Measurements from ENCODE around the gene VPS35L. TPM values are rescaled to one million over a fixed set of nuclear protein-coding genes. Genes with fewer than 3 reads are reported as not detected.

Gene VPS35L
- total and polyA plus RNA-seq, 2 of the 13 experiments (the other 11 are each of a cell fraction or from before 2014, with no cell fraction given) = 1.4 to 1.6 TPM

- intact Hi-C loops (cut with micrococcal nuclease; ENCODE audit: unreplicated experiment) (no loop called here), in situ Hi-C loops (cut with HindIII; ENCODE audit: extremely low pct_ligation_motif_present, low pct_unique_long_range_greater_than_20kb) (loop anchor here (25.0 kb wide), 2 partner anchors 713 to 788 kb away; no protein-coding TSS in a partner anchor)
- Histone ChIP-seq H3K27me3 (ENCODE audit: control insufficient read depth in 1 of 2, insufficient read depth in 2 of 2, low read length in 2 of 2) (no peaks in the 10 kb centered on the region), H3K36me3 (replicated peaks in 1 of 2; ENCODE audit: control insufficient read depth in 1 of 2, insufficient read depth in 2 of 2, low read length in 2 of 2) (no peaks in the 10 kb centered on the region), H3K9me3 (ENCODE audit: low read length) (no peaks in the 10 kb centered on the region), H3K4me2 (ENCODE audit: low read depth, low read length) (no peak overlapping the region), H3K4me3 (replicated peaks in 1 of 3; ENCODE audit: insufficient read depth in 1 of 3, low read depth in 2 of 3, low read length in 3 of 3) (no peak overlapping the region), H4K20me1 (ENCODE audit: insufficient read depth, low read length) (no peaks in the 10 kb centered on the region), H3K4me1 (ENCODE audit: insufficient read depth, low read length) (peaks cover 9% of the 10 kb centered on the region), H3K79me2 (ENCODE audit: insufficient read depth, low read length) (no peaks in the 10 kb centered on the region), H3K9ac (ENCODE audit: insufficient read depth, low read depth, low read length) (no peak overlapping the region), H3K27ac (ENCODE audit: extremely low read length, insufficient read depth, low read length) (no peak overlapping the region), H2AFZ (ENCODE audit: low read length) (no peak overlapping the region)
- ATAC-seq = no peak
- WGBS (ENCODE audit: low lambda C conversion rate) = 18% methylated on average over 5 of the region's 6 CpGs
- CTCF ChIA-PET (ENCODE audit: low intra/inter-chr PET ratio, low total read pairs) = interaction anchor here (1.1 kb wide), 1 partner anchor 287 kb away, joined by 3 read pairs; no protein-coding TSS in a partner anchor
- TF ChIP-seq HDAC1 (CRISPR knock-in tag; IDR thresholded peaks at IDR 0.05) (no peak), ZNF251 (CRISPR knock-in tag; IDR thresholded peaks at IDR 0.05) (no peak), ZNF350 (CRISPR knock-in tag; IDR thresholded peaks at IDR 0.05; ENCODE audit: borderline replicate concordance, low read depth) (no peak)
- TF ChIP-seq, protein P1, sequence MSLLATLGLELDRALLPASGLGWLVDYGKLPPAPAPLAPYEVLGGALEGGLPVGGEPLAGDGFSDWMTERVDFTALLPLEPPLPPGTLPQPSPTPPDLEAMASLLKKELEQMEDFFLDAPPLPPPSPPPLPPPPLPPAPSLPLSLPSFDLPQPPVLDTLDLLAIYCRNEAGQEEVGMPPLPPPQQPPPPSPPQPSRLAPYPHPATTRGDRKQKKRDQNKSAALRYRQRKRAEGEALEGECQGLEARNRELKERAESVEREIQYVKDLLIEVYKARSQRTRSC (CRISPR knock-in tag; IDR thresholded peaks at IDR 0.05; ENCODE audit: low read depth) = no peak
- no peak for DNase-seq (ENCODE audit: low spot score)
- no TSS peak for BruUV-seq (replicated peaks)
- POLR2A ChIA-PET = no interaction called here
- FAIRE-seq = no peak
These were observed 43.5 kb downstream of the VPS35L start for GRCh38 chr16:19598805-19599510.

GRCh38 chr16:19599968-19600716 is 44.6 kb downstream of the VPS35L start:
- H3K4me1 ChIP-seq (ENCODE audit: insufficient read depth, low read length) = peaks cover 9% of the 10 kb centered on the region
- ATAC-seq = no peak
- H3K9me3 ChIP-seq (ENCODE audit: low read length) = no peaks in the 10 kb centered on the region
- H3K4me2 ChIP-seq (ENCODE audit: low read depth, low read length) = no peak overlapping the region
- intact Hi-C loops (cut with micrococcal nuclease; ENCODE audit: unreplicated experiment) = loop anchor here (1.0 to 10.0 kb wide), 2 partner anchors 100 to 705 kb away; no protein-coding TSS in a partner anchor
- H3K79me2 ChIP-seq (ENCODE audit: insufficient read depth, low read length) = no peaks in the 10 kb centered on the region
- H3K27me3 ChIP-seq (ENCODE audit: control insufficient read depth in 1 of 2, insufficient read depth in 2 of 2, low read length in 2 of 2) = no peaks in the 10 kb centered on the region
- WGBS (ENCODE audit: low lambda C conversion rate) = 24% methylated on average over 5 of the region's 5 CpGs
- no peak for FAIRE-seq
- BruUV-seq (replicated peaks) = no TSS peak
- H3K36me3 ChIP-seq (replicated peaks in 1 of 2; ENCODE audit: control insufficient read depth in 1 of 2, insufficient read depth in 2 of 2, low read length in 2 of 2) = no peaks in the 10 kb centered on the region
- no peak overlapping the region for H3K4me3 ChIP-seq (replicated peaks in 1 of 3; ENCODE audit: insufficient read depth in 1 of 3, low read depth in 2 of 3, low read length in 3 of 3)
- H2AFZ ChIP-seq (ENCODE audit: low read length) = no peak overlapping the region
- ChIA-PET CTCF (ENCODE audit: low intra/inter-chr PET ratio, low total read pairs) (interaction anchor here (1.7 to 5.6 kb wide), 2 partner anchors 16 to 287 kb away, joined by 5 to 234 read pairs; partner anchors contain the start of gene GPRC5B), POLR2A (no interaction called here)
- H3K9ac ChIP-seq (ENCODE audit: insufficient read depth, low read depth, low read length) = no peak overlapping the region
- no peaks in the 10 kb centered on the region for H4K20me1 ChIP-seq (ENCODE audit: insufficient read depth, low read length)
- DNase-seq (ENCODE audit: low spot score) = peak; percentile 23
- in situ Hi-C loops (cut with HindIII; ENCODE audit: extremely low pct_ligation_motif_present, low pct_unique_long_range_greater_than_20kb) = loop anchor here (5.0 to 25.0 kb wide), 3 partner anchors 287 to 787 kb away; no protein-coding TSS in a partner anchor
- H3K27ac ChIP-seq (ENCODE audit: extremely low read length, insufficient read depth, low read length) = no peak overlapping the region
- TF ChIP-seq, protein P2, sequence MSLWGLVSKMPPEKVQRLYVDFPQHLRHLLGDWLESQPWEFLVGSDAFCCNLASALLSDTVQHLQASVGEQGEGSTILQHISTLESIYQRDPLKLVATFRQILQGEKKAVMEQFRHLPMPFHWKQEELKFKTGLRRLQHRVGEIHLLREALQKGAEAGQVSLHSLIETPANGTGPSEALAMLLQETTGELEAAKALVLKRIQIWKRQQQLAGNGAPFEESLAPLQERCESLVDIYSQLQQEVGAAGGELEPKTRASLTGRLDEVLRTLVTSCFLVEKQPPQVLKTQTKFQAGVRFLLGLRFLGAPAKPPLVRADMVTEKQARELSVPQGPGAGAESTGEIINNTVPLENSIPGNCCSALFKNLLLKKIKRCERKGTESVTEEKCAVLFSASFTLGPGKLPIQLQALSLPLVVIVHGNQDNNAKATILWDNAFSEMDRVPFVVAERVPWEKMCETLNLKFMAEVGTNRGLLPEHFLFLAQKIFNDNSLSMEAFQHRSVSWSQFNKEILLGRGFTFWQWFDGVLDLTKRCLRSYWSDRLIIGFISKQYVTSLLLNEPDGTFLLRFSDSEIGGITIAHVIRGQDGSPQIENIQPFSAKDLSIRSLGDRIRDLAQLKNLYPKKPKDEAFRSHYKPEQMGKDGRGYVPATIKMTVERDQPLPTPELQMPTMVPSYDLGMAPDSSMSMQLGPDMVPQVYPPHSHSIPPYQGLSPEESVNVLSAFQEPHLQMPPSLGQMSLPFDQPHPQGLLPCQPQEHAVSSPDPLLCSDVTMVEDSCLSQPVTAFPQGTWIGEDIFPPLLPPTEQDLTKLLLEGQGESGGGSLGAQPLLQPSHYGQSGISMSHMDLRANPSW (CRISPR knock-in tag; IDR thresholded peaks at IDR 0.05; ENCODE audit: borderline replicate concordance) = no peak
- TF ChIP-seq FOSL2 (CRISPR knock-in tag; IDR thresholded peaks at IDR 0.05) = peak; percentile 51
- TF ChIP-seq NR2F1 (CRISPR knock-in tag; IDR thresholded peaks at IDR 0.05) = 0 out of 4 replicates have a peak, but pooled peaks of 1 of the 2 experiments have one; percentile 9
- TF ChIP-seq, protein P3, sequence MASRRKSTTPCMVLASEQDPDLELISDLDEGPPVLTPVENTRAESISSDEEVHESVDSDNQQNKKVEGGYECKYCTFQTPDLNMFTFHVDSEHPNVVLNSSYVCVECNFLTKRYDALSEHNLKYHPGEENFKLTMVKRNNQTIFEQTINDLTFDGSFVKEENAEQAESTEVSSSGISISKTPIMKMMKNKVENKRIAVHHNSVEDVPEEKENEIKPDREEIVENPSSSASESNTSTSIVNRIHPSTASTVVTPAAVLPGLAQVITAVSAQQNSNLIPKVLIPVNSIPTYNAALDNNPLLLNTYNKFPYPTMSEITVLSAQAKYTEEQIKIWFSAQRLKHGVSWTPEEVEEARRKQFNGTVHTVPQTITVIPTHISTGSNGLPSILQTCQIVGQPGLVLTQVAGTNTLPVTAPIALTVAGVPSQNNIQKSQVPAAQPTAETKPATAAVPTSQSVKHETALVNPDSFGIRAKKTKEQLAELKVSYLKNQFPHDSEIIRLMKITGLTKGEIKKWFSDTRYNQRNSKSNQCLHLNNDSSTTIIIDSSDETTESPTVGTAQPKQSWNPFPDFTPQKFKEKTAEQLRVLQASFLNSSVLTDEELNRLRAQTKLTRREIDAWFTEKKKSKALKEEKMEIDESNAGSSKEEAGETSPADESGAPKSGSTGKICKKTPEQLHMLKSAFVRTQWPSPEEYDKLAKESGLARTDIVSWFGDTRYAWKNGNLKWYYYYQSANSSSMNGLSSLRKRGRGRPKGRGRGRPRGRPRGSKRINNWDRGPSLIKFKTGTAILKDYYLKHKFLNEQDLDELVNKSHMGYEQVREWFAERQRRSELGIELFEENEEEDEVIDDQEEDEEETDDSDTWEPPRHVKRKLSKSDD (CRISPR knock-in tag; IDR thresholded peaks at IDR 0.05; ENCODE audit: low read depth) = no peak

Measured in HepG2 (cell line).